Stimulated activated CD4-positive, alpha-beta T cell treated with anti-CD3 and anti-CD28 coated beads, Interleukin-4, amount 100 ng/mL, for 1 hour (primary cell): ENCODE measurements around the gene RASEF.

ENCODE experiments used
- DNase-seq: peaks from one replicate; pipeline ENCODE4 v3.0.0-alpha.2; 2020

RASEF gene

GRCh38 chr9:83012922-83013838, 49.8 kb downstream of the RASEF start:
- no peak for DNase-seq

DNA sequence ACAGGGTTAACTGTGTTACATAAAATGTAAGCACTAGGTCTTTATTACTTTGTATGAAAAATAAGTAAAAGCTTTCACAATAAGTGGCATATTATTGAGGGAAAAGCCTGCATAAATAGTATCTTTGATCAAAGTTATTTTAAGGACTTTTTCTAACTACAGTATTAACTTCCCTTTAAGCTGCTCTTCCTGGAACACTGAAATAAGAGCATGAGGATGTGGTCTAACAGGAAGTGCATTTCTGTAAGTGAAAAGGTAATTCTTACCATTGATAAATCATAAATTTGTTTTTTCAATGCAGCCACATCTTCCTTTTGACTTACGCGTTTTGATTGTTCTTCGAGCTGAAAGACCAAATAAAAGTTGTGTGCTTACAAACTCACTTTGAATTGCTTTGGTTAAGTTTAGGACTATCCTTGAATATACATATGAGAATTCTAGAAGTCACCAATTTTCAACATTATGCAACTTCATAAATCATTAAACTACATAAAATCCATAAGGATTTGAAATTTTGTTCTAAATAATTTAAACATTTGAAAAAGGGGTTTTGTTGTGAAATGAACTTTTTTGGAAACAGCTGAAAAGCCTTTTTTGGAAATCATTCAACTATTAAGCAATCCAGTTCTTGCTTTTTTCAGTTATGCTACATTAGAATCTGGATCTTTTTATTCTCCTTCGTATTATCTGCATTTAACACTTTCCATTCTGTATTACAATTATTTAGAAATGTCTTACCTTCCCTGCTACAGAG, 50.6 kb downstream of the RASEF start:
- DNase-seq: no peak

DNA sequence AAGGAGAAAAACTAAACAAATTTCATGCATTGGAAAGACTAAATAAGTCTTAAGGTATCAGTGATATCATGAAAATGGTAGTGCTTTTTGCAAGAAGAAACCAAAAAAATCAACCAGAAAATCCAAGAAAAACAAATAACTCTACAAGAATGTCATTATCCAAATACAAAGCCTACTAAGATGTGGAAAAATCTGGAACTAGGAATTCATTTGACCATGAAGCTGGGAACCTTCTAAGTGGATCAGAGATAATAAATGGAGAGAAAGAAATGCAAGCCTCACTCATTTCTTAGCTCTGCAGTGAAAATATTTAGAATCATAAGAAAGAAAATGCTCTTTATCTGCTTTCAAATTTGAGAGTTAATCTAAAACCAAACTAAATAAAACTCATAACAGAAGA, 51.3 kb downstream of the RASEF start:
- DNase-seq: no peak

DNA sequence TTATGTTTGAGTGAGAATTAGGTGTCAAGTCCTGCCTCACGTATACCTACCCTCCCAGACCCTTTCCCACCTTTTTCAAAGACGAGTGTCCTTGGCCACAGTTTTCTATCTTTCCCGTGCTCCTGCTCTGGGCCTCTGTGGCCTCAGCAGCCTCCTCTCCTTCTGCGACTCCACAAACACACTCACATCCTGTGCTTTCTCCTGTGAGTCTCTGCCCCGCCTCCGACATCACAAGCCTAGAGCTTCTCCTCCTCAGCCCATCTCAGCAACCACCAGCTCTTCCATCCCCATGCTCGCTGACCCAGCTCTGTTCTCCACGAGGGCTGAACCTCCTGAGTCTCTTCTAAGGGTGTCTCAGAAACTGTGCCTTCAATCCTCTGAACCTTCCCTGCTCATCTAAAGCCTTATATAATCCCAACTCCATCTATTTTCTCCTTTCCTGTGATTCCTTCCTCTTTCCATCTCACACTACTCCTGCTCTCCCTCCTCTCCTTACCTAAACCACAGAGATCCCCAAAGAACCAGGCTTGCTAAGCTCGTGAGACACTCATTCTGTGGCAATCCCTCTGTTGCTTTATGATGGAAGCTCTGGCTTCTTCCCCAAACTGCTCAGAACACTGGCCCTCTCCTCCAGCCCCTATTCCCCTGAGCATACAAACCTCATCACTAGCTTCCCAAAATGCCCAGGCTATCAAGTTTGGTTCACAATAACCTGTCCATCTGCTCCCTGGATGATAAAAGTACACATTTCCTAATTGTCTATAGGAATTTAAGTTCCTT, 55.2 kb downstream of the RASEF start:
- no peak for DNase-seq

DNA sequence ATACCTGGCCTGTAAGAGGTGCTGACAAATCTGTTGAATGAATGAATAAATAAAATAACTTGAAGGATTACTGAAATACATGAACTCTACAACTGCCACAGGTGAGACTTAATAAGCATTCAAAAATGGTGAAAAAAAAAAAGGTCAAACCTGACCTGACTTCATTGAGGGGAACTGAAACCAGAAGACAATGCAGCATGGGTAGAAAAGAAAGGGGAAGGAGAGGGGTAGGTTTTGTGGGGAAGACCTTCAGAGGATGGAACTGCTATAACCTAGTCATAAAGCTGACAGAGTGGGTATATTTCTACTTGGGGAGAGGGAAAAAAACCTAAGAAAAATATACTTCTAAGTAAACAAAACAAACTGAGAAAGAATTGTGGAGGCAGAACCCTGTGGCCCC, 56.6 kb downstream of the RASEF start:
- no peak for DNase-seq

- DNase-seq: no peak
Measured at GRCh38 chr9:83005963-83006362, 57.0 kb downstream of the RASEF start.

GRCh38 chr9:83005361-83005760, 57.6 kb downstream of the RASEF start:
- DNase-seq: no peak

DNA sequence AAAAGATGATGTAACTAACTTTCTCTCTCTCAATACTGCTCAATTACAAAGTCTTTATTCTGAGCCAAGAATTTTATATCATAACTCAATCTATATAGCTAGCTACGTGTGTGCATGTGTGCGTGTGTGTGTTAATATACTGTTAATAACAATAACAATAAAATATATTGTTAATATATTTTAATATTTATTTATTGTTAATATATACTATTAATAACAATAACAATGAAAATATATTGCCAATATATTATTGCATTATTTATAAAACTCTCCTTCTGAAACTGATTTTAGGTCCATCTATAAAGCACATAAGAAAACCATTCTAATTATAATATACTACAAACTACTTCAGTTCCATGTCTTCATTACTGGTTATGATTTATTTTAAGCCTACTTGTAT, 60.6 kb downstream of the RASEF start:
- no peak for DNase-seq

DNA sequence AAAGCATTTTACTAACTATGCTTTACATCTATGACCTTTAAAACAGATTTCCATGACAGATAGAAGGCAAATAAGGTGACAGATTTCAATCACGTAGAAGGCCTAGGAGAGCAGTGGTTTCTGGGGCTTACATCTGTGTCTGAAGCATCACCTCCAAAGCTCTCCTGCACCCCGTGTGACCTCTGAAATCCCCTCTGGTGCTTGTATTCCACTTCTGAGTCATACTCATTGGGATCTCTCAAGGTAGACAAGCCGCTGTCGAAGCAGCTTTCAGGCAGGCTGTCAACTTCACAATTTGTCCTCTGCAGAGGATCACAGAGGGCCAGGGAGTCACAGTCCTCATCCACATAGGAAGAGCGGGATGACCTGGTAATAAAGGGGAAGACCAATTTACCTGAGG, 62.2 kb downstream of the RASEF start:
- DNase-seq: no peak

DNA sequence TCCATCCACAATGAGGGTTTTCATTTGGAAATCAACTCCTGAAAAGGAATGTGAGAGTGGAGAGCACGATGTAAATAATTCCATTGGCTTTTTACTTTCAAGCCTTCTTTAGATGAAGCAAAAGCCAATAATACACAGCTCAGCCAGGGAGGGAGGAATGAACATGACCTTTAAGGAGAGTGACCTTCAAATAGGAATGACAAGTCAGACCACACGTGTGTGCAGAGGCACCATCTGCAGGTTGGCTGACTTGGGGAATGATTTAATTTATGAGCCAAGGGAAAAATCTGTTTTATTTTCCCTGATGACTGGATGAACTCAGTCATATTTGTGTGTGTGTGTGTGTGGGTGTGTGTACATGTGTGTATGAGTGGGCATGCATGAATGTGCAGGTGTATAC, 64.5 kb downstream of the RASEF start:
- DNase-seq: no peak

- DNase-seq: no peak
Measured at GRCh38 chr9:82997476-82998140, 65.3 kb downstream of the RASEF start.

DNA sequence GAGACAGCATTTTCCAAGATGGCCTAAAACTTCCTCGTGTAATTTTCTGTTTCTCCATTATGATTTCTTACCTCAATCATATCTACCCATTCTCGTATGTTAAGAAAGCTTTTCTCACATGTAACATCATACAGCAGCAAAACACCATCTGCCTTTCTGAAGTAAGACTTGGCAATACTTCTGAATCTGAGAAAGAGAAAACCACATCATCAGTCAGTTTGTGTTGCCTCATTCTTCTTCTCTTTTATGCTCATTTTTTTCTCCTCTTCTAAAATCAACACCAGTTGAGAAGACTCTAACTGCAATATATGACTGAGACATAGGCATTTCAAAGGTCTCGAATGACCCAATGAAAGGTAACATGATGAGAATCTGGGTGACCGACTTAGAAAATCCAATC, 66.0 kb downstream of the RASEF start:
- DNase-seq: no peak

GRCh38 chr9:82993856-82994605, 68.9 kb downstream of the RASEF start:
- no peak for DNase-seq

- DNase-seq: no peak
Measured at GRCh38 chr9:82991671-82992070, 71.3 kb downstream of the RASEF start.

GRCh38 chr9:82989929-82990328, 73.0 kb downstream of the RASEF start:
- no peak for DNase-seq

GRCh38 chr9:82988488-82988887, 74.5 kb downstream of the RASEF start:
- DNase-seq: no peak

DNA sequence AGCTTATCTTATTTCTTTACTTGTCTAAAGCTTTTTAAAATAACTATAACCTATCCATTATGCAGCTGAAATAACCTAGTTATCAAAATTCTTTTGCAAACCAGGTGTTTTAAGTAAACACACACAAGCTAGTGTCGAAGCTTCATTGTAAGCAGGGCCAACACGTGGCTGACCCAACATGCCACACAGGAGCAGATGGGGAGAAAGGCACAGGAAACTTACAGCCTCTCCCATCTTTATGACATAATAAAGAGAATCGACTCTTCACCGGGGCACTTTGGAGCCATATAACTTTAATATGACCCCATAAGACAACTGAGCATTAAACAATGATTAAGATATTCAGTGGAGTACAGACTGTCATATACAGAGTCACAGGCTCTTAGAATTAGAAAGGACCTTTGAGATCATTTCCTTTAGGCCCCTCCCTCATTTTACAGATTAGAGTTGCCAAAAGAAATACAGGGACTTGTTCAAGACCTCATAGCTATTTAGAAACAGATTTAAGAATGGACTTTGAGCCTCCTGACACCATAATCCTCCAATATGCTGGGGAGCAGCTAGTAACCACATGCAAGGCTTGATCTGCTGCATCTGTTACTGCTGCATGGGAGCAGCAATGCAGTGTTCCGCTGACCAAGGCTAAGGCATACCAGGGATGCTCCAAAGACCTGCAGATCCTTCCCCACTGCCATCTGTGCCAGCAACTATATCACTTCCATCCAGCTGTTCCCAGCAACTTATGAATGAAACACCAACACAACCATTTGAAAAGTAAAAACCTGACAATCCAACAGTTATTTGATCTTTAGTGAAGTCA, 75.4 kb downstream of the RASEF start:
- no peak for DNase-seq

DNA sequence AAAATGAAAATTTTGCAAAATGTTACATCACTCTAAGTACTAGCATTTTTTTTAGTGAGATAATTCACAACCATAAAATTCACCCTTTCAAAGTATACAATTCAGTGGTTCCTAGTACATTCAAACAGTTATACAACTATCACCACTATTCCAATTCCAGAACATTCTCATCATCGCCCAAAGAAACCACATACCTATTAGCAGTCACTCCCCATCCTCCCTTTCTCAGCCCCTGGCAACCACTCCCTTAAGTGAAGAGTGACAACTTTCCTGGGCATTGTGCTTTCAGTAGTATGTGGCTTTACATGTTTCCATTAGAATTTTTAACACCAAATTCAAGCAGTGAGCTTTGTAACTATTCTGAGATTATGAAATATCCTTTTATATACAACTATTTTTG, 81.4 kb downstream of the RASEF start:
- DNase-seq: no peak

DNA sequence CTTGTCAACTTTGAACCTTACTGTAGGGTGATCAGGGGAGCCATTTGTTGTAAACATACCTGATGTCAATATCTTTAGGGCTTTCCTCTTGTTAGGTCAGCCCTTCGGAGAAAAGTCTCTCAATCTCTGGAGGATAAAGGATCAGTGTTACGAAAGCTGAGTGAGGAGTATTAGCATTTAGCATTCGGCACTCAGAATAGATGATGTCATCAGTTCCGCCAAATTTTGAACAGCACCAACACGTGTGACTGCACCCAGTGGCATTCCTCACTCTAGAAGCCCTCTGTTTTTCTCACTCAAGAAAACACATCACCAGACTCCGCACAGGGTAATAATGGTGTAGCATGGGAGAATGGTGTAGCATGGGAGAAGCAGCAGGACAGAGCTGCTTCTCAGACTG, 87.8 kb downstream of the RASEF start:
- DNase-seq: no peak

DNA sequence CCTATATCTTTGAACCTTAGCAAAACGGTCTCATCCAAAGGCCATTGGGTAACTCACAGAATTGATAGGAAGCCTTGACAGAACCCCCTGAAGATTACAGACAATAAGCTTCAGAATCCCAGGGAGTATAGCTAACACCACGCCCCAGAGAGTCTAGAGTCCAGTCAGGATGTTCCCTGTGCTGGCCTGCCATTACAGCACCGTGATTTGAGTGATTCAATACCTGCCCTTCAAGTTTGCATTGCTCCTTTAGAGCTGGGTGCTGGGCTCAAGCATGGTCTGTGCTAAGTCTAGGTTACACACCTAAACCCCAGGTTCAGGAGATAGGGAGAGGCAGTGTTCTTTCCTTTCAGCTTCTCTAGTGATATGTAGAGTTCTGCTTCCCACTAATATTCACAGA, 90.5 kb downstream of the RASEF start:
- no peak for DNase-seq

DNA sequence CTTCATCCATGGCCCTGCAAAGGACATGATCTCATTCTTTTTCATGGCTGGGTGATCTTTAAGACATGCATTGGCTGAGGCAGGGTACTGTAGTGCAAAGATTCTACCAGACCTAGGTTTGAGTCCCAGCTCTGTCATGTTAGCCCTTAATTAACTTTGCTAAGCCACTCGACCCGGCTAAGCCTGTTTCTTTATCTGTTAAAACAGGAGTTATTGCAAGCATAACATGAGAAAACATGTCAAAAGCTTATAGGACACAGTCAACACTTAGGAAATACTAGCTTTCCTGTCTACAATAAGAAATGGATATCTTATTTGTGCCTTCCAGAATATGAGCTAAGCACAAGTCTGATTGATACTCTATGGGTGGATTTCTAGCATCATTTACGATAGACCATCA, 92.6 kb downstream of the RASEF start:
- DNase-seq: no peak
